HG02973 (cell line): ENCODE data around the gene RBM28.

ENCODE experiments used
- ATAC-seq: cut with Tn5 transposase; IDR thresholded peaks from one replicate; pipeline ENCODE4 v1.9.1; 2021; ENCODE audit warnings: moderate library complexity; ENCODE audit not compliant: unreplicated experiment

RBM28 gene

DNA sequence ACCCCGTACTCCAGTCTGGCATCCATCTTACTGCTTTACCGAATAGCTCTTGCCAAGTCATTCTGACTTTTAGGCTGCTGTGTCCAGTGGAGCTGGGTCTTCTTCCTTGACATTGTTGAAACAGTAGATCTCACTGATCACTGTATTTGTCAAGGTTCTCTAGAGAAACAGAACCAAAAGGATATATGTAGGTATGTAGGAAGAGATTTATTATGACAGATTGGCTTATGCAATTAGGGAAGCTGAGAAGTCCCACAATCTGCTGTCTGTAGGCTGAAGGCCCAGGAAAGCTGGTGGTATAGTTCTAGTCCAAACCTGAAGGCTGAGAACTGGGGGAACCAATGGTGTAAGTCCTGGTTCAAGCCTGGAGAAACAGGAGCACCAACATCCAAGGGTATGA is 29.9 kb upstream of the RBM28 start:
- no peak for ATAC-seq

DNA sequence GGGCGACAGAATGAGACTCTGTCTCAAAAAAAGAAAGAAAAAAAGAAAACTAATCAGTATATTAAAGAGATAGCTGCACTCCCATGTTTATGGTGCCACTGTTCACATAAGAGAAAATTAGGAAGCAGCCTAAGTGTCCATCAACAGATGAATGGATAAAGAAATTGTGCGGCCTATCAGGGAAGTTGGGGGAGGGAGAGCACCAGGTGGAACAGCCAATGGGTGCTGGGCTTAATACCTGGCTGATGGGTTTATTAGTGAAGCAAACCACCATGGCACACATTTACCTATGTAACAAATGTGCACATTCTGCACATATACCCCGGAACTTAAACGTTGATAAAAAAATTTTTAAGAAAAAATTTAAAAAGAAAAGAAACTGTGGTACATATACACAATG is 26.8 kb upstream of the RBM28 start:
- no peak for ATAC-seq

DNA sequence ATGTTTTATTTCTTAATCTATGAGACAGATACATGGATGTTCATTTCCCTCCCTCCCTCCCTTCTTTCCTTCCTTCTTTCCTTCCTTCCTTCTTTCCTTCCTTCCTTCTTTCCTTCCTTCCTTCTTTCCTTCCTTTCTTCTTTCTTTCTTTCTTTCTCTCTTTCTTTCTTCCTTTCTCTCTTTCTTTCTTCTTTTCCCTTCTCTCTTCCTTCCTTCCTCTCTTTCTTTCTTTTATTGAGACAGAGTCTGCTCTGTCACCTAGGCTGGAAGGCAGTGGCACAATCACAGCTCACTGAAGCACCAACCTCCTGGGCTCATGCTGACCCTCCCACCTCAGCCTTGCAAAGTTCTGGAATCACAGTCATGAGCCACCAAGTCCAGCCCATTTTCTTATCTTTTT is 23.3 kb upstream of the RBM28 start:
- ATAC-seq = no peak

GRCh38 chr7:128366300-128366699 is 22.6 kb upstream of the RBM28 start:
- ATAC-seq = no peak

DNA sequence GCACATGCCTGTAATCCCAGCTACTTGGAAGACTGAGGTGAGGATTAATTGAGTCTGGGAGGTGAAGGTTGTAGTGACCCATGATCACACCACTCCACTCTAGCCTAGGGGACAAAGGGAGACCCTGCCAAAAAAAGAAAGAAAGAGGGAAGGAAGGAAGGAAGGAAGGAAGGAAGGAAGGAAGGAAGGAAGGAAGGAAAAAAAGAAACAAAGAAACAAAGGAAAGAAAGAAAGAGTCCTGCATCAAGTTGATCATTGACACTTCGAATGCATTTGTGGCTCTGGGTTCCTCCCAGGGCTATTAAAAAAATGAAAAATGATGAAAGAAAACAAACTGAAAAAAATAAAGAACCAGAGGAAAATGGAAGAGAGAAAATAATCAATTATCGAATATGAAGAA is 21.7 kb upstream of the RBM28 start:
- no peak for ATAC-seq

GRCh38 chr7:128364166-128364870 is 20.6 kb upstream of the RBM28 start:
- ATAC-seq = no peak

DNA sequence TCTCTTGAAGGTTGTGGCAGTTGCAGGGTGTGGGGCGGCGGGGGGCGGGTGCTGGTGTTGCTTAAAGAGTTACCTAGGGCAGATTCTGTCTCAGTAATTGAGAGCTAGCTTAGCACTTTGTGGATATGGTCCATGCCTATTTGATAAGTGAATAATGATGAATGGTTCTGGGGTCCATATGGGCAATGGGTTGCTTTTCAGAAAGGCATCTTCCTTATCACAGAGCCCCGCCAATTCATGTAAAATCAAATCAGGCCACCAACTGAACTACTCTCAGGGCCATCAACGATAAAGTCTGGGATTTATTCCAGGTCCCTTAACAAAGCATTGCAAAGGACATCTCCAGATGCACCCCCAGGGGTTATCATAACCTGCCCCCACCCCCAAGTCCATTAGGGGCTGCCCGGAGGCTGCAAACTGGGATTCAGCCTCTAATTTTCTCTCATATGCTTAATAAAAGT is 19.6 kb upstream of the RBM28 start:
- no peak for ATAC-seq

DNA sequence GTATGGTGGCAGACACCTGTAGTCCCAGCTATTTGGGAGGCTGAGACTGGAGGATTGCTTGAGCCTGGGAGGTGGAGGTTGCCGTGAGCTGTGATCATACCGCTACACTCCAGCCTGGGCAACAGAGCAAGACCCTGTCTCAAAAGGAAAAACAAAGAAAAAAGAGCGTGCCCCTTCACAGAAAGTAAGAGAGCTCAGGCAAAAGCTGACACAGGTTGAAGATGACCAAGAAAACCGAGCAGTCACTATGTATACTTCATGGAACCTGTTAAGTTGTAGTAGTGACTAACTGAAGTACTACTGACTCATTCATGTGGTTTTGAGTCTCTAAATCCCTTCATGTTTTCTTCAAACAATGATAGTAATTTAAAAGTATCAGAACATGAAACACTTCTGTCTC is 19.0 kb upstream of the RBM28 start:
- no peak for ATAC-seq

DNA sequence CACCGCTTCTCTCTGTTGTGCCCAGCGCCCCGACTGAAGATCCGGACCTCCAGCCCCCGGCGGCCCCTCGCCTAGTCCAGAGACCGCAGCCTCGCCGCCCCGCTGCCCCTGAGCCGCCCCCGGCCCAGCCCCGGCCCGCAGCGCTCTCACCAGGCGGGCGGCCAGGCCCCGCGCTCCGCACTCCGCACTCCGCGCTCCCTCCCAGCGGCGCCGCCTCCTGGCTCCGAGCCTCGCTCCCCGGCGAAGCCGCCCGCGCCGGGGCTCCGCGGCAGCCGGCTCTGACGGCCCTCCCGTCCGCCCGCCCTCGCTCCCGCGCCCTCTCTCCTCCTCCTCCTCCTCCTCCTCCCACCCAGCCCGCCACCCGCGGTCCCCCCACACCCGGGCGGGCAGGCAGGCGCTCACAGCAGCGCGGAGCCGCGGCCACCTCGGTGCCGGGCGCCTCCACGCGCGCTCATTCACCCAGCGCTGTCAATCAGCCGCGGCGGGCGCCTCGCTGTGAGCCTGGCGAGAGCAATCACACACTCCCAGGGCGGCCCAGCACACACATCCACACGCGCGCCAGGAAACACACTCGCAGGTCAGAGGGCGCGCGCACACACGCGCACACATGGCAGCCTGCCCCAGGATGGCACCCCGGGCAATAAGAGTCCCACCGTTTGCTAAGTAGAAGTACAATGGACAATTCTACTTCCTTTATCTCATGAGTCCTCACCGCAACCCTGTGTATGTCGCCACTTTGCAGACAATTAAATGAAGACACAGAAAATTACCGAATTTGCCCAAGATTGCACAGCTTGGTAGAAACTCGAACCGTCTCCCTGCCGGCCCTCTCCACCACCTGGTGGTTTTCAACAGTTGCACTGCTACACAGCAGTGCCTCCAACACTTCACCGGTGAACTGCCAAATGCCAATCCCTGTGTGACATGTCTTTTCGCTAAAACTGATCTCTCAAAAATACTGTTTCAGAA is 18.0 kb upstream of the RBM28 start, which contains the start of gene PRRT4:
PRRT4 (minus strand) TSS at position 280 of the 969 bp plus-strand sequence.
- ATAC-seq = no peak

DNA sequence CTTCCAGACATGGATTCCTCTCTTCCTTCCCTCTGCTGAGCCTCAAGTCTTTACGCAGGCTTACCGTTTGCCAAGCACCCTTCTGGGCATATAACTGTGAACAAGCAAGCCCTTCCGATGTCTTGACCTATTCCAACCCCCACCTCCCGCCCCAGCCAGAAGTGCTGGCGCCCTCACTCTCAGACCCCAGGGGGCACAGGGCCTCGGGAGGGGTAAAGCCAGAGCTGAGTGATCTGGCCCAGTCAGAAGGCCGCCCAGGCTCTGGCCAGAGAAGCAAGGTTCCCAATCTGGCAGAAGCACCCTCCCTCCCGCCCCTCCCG is 16.6 kb upstream of the RBM28 start:
- ATAC-seq = no peak

DNA sequence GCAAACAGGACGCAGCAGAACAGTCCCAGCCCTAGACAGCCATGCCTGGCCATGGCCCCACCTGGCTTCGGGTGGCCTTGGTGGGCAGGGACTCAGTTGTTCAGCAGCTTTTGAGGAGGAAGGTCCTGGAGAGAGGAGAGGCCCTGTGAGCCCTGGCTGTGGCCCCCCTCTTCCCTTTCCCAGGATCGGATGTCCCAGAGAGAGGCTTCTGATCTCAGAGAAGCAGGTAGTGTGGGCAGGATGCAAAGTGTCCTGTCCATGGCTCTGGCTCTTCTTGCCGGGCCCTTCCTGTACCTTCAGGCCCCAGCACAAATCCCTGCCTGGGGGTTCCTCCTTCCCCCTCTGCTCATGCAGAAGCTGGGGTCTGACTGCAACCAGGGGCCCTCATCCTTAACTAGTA is 16.2 kb upstream of the RBM28 start:
- ATAC-seq = no peak

GRCh38 chr7:128359336-128359735 is 15.6 kb upstream of the RBM28 start:
- ATAC-seq = no peak

DNA sequence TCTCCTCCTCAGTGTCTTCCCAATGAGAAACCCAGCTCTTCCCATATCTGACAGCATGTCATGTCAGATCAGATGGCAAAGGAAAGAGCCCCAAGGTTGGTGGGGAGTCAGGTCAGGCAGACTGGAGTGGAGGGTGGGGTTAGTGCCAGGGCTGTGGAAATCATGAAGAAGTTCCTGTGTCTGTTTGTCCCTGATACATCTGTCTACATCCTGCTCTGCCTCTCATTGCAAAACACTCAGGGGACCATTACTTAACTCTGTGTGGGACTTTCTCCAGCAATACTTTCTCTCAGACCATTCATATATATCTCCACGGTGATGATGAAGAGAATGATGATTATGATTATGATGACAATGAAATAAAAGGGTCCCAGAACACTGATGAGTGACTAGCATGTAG is 14.5 kb upstream of the RBM28 start:
- ATAC-seq = no peak

GRCh38 chr7:128357217-128357613 is 13.5 kb upstream of the RBM28 start:
- no peak for ATAC-seq

DNA sequence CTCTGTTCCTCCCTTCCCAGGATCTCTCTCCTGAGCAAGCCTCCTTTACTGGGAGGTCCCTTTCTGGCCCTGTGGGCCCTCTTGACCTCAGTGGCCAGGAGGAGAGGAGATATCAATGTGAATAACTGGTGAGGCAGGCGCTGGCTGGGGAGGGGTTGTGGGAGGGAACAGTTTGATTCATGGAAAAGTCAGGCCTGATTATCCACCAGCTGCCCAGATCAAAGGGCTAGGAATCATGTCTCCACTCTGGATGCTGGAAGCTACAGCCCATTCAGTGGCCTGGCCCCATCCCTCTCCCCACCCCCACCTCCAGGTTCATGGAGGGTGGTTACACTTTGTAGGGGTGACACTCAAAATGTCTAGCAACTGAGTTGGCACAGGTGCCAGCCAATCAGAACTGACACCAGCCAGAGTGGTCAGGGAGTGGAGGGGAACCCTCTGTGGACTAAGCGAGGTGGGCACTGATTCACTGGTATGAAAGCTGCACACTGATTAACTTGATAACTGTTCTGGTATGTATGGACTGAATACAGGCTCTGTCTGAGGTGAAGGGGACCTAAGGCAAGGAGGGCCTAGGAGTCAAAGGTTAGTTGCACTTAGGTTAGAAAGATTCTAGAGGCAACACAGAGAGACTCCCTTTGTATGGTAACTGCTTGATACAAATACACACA is 13.0 kb upstream of the RBM28 start:
- ATAC-seq = no peak

- no peak for ATAC-seq
These were observed 9.9 kb upstream of the RBM28 start for GRCh38 chr7:128353610-128354009.

DNA sequence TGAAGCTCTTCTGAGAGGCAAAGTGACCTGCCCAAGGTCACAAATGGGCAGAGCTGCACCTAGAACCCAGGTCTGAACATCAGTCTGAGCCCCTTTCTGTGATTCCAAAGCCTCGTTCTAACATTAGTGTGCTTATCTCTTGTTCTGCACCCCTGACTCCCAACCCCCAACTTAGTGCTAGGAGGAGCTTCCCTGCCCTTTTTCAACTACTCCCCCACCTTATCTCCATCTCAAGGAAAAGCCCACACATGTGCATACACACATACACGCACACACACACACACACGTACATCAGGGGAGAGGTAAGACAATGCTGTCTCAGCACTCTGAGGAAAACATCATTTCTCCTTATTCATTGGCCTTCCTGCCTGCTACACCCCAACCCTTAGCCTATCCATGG is 9.5 kb upstream of the RBM28 start:
- no peak for ATAC-seq

- ATAC-seq = no peak
These were observed 8.9 kb upstream of the RBM28 start for GRCh38 chr7:128352636-128353035.

DNA sequence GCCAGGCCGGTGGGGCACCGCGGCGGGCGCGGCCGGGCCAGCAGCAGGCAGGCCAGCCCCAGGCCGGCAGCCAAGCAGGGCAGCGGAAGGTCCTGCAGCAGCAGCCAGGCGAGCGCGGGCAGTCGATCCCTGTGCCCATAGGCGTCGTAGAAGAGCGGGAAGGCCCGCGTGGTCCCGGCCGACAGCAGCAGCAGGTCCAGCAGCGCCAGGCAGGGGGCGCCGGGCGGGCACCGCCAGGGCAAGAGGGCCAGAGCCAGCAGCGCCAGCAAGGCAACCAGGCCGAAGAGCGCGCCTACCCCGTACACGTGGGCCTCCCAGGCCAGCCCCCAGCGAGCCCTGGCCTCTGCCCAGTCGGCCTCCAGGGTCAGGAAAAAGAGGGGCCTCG is 8.4 kb upstream of the RBM28 start:
- ATAC-seq = no peak

DNA sequence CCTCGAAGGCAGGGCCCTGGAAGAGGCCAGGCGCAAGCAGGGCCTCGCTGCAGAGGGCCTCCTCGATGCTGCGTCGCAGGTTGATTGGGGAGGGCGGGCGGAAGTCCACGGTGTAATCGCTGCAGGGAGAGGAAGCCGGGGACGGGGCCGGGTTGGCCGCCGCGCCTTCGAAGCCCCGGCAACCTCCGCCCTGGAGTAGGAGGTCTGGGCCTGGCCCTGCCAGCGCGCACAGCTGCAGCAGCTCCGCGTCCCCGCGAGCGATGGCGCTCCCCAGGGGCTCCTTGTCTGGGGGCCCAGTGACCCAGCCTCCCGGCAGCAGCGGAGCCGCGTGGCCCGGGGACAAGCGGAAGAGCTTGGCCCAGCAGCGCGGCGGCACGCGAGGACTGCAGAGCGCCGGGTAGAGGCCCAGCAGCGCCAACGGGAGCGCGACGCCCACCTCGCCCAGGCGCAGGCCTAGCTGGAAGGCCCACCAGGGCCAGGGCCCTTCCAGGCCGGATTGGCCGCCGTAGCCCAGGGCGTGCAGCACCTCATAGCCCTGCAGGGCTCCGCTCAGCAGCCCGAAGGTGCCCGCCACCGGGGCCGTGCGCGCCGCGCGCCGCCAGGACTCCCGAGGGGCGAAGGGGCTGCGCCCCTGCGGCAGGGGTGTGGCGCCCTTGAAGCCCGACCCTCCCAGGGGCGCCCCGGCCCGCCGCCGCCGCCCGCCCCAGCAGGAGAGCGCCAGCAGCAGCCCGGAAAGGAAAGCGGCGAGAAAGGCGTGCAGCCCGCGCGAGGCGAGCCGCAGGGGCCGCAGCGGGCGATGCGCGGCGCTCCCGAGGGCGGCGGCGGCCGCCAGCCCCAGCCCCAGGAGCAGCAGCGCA is 7.8 kb upstream of the RBM28 start:
- ATAC-seq = no peak
